GM23248 (cell line): Measurements from ENCODE around the gene WDR38. TPM values are rescaled to one million over a fixed set of nuclear protein-coding genes. Genes with fewer than 3 reads are reported as not detected.

Experiments
- DNase-seq: peaks from one replicate; pipeline ENCODE4 v3.0.0-alpha.2; 2015
- H2AFZ ChIP-seq: fragments of 200-600 bp; sonication (generic); 2 replicates; pipeline ENCODE4 v1.6.1; 2016; ENCODE audit warnings: antibody characterized with exemption
- H3F3A ChIP-seq: fragments of 200-600 bp; sonication (generic); 2 replicates; pipeline ENCODE4 v1.6.1; 2016; ENCODE audit warnings: mild to moderate bottlenecking, antibody characterized with exemption, mixed run types; ENCODE audit not compliant: insufficient read depth
- H3K27ac ChIP-seq: fragments of 200-600 bp; sonication (generic); 2 replicates; pipeline ENCODE4 v1.5.1; 2016; ENCODE audit warnings: mild to moderate bottlenecking
- H3K27me3 ChIP-seq: fragments of 200-600 bp; sonication (generic); replicated peaks from 2 replicates; pipeline ENCODE4 v1.6.1; 2016; ENCODE audit warnings: mild to moderate bottlenecking; ENCODE audit not compliant: insufficient read depth
- H3K36me3 ChIP-seq: fragments of 200-600 bp; sonication (generic); 2 replicates; pipeline ENCODE4 v1.6.1; 2016; ENCODE audit warnings: low read depth, mild to moderate bottlenecking
- H3K4me1 ChIP-seq: fragments of 200-600 bp; sonication (generic); 2 replicates; pipeline ENCODE4 v1.6.1; 2016; ENCODE audit warnings: mild to moderate bottlenecking; ENCODE audit not compliant: insufficient read depth
- H3K4me2 ChIP-seq: fragments of 200-600 bp; sonication (generic); one replicate; pipeline ENCODE4 v1.6.1; 2016; ENCODE audit warnings: mild to moderate bottlenecking; ENCODE audit not compliant: unreplicated experiment
- H3K4me3 ChIP-seq: fragments of 200-600 bp; sonication (generic); 2 replicates; pipeline ENCODE4 v1.5.1; 2016; ENCODE audit warnings: mild to moderate bottlenecking
- H3K79me2 ChIP-seq: fragments of 200-600 bp; sonication (generic); 2 replicates; pipeline ENCODE4 v1.6.1; 2016; ENCODE audit warnings: mild to moderate bottlenecking; ENCODE audit not compliant: insufficient read depth
- H3K9ac ChIP-seq: fragments of 200-600 bp; sonication (generic); 2 replicates; pipeline ENCODE4 v1.6.1; 2016; ENCODE audit warnings: mild to moderate bottlenecking
- H3K9me2 ChIP-seq: fragments of 200-600 bp; sonication (generic); 2 replicates; pipeline ENCODE4 v1.6.1; 2016; ENCODE audit warnings: mixed run types, mild to moderate bottlenecking, moderate library complexity; ENCODE audit not compliant: insufficient read depth
- H3K9me3 ChIP-seq: fragments of 200-600 bp; sonication (generic); one replicate; pipeline ENCODE4 v1.6.1; 2017; ENCODE audit warnings: low read depth
- H4K20me1 ChIP-seq: fragments of 200-600 bp; sonication (generic); 2 replicates; pipeline ENCODE4 v1.6.0; 2016; ENCODE audit not compliant: insufficient read depth
- EZH2 ChIP-seq: fragments of 200-600 bp; sonication (generic); IDR thresholded peaks from 2 replicates; pipeline ENCODE4 v1.6.1; 2018; ENCODE audit warnings: antibody characterized with exemption, mild to moderate bottlenecking; ENCODE audit not compliant: insufficient read depth, poor library complexity, severe bottlenecking
- EZH2phosphoT487 ChIP-seq: fragments of 200-600 bp; sonication (generic); IDR thresholded peaks from 2 replicates; pipeline ENCODE4 v1.6.1; 2018; ENCODE audit warnings: antibody characterized with exemption, moderate library complexity, mild to moderate bottlenecking, low read depth; ENCODE audit not compliant: insufficient read depth
- WGBS, 2 experiments: methylation state at CpG; one replicate each; pipeline ENCODE4 v1.1.6; 2015 to 2017; ENCODE audit warnings: low lambda C conversion rate in 2 of 2, low coverage in 1 of 2; ENCODE audit errors: missing lambda C conversion rate in 2 of 2; 5-methylcytosine and 5-hydroxymethylcytosine counted together
- in situ Hi-C: fragments of 300-500 bp; cut with MboI; formaldehyde crosslinking; loops from 2 replicates; pipeline ENCODE4 v1.15.0; 2020
- polyA plus RNA-seq: library from polyadenylated mRNA; unstranded; fragments of >200 nt; fragmentation: Nextera tagmentation; extraction: Ambion mirVana; gene quantifications from 2 replicates; pipeline ENCODE4 v1.2.1, GENCODE V29; 2016
- total RNA-seq: library from RNA; depleted of rRNA; stranded (reverse); fragments of >200 nt; shearing (Covaris generic); gene quantifications from 2 replicates; pipeline ENCODE4 v1.2.3, GENCODE V29; 2014

WDR38 gene
- total and polyA plus RNA-seq, 2 experiments from 2014 or later = not detected

DNA sequence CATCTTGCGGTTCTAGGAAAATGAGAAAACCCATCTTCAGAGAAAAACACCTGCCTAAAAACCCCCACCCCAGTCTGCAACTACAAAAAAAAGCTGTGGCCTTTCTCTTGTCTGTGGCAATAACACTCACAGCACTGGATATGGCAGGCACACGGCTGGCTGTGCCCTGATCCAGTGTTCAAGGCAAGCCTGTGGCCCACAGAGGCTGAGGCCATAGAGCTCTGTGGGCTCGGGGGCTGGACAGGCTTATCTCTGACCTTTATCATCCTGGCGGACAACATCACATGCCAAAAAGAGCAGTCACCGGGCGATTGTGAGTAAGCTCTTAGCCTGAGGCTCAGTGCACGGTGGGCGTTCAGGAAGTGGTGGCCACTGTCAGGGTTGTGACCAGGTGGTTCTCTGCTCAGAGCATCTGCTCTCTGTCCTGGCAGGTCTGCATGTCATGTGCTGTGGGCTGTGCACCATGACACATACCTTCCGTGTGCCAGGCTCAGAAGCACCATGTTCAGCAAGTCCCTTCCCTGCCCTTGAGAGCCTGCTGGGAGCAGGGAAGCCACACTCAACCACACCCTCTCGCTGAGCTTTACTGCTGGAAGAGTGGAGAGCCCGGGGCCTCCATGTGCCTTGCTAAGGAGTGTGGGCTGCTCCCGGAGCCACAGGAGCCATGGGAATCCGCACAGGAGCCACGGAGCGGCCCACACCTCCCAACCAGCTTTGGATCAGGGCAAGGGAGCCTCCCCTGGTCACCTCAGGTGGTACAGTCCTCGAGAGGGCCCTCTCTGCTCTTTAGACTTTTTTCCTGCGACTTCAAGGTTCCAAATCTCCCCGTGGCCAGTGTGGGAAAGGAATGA, 34.6 kb upstream of the WDR38 start:
- Histone ChIP-seq H3K4me1 (peaks cover 3% of the 10 kb centered on the region; the same call in 1 of the 2 replicates), H3K4me3 (no peak overlapping the region), H3K79me2 (no peaks in the 10 kb centered on the region), H3K4me2 (no peak overlapping the region), H3K9ac (no peak overlapping the region), H3K36me3 (no peaks in the 10 kb centered on the region), H3K27ac (no peak overlapping the region), H3K9me2 (no peaks in the 10 kb centered on the region), H3K27me3 (no peaks in the 10 kb centered on the region), H2AFZ (no peak overlapping the region), H4K20me1 (no peaks in the 10 kb centered on the region), H3K9me3 (no peaks in the 10 kb centered on the region), H3F3A (peaks cover 4% of the 10 kb centered on the region)
- TF ChIP-seq EZH2phosphoT487 (no peak), EZH2 (no peak)
- peak; percentile 69 for DNase-seq
- in situ Hi-C loops = no loop called here
- WGBS, 2 experiments = 39 to 41% methylated on average over 18 of the region's 18 CpGs

DNA sequence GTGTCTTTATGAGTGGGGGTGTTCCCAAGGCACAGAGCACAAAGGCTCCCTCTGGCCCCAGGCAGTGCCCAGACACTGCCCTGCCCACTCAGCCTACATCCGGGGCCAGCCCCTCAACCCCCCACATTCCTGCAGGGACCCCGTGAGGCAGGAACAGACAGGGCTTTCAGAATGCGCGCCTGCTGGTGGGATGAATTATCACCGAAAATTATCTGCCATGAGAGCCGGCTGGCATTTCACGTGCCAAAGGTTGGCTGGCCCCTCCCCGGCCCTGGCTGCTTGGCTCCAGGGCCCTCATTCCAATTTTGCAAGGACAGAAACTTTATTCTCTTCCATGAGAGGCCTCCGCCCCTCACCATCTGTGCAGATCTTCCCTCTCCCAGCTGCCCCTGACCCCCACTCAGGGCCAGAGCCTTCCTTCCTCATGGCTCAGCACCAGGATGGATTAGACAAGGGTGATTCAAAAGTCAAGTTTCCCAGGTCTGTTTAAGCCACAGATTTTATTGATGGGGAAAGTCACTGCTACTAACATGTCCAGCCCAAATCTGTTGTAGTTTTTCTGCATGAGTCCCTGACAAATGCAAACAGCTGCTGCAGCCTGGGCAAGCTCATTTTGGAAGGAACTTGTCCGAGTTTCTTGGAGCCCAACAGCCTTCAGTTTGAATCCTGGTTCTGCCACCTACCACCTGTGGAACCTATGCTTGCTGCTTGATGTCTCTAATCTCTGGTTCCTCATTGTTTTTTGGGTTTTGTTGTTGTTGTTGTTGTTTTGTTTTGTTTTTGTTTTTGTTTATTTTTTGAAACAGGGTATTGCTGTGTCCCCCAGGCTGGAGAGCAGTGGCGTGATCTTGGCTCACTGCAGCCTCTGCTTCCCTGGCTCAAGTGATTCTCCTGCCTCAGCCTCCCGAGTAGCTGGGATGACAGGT, 32.3 kb upstream of the WDR38 start:
- Histone ChIP-seq H3K79me2 (no peaks in the 10 kb centered on the region), H3K9ac (no peak overlapping the region), H4K20me1 (no peaks in the 10 kb centered on the region), H3K4me1 (peaks cover 3% of the 10 kb centered on the region; the same call in 1 of the 2 replicates), H3K4me2 (no peak overlapping the region), H3K27ac (no peak overlapping the region), H3F3A (peaks cover 4% of the 10 kb centered on the region), H3K36me3 (no peaks in the 10 kb centered on the region), H2AFZ (no peak overlapping the region), H3K27me3 (no peaks in the 10 kb centered on the region), H3K9me2 (no peaks in the 10 kb centered on the region), H3K4me3 (no peak overlapping the region), H3K9me3 (no peaks in the 10 kb centered on the region)
- no peak for DNase-seq
- TF ChIP-seq EZH2phosphoT487 = no peak
- TF ChIP-seq EZH2 = no peak
- 39 to 41% methylated on average over 12 of the region's 12 CpGs for WGBS, 2 experiments
- in situ Hi-C loops = no loop called here

GRCh38 chr9:124828489-124829333, 24.5 kb upstream of the WDR38 start:
- no peak for DNase-seq
- H3K27ac ChIP-seq = no peak overlapping the region
- no peak for TF ChIP-seq EZH2
- no peak for TF ChIP-seq EZH2phosphoT487
- no peaks in the 10 kb centered on the region for H3K79me2 ChIP-seq
- H3K9me2 ChIP-seq = no peaks in the 10 kb centered on the region
- H3K36me3 ChIP-seq = no peaks in the 10 kb centered on the region
- H3K4me2 ChIP-seq = no peak overlapping the region
- H4K20me1 ChIP-seq = no peaks in the 10 kb centered on the region
- peaks cover 11% of the 10 kb centered on the region for H3K4me1 ChIP-seq
- H3K4me3 ChIP-seq = no peak overlapping the region
- WGBS, 2 experiments = 51 to 60% methylated on average over 2 of the region's 2 CpGs
- H3K27me3 ChIP-seq = no peaks in the 10 kb centered on the region
- in situ Hi-C loops = no loop called here
- H3K9ac ChIP-seq = no peak overlapping the region
- no peaks in the 10 kb centered on the region for H3K9me3 ChIP-seq
- H3F3A ChIP-seq = peaks cover 3% of the 10 kb centered on the region; the same call in 1 of the 2 replicates
- H2AFZ ChIP-seq = no peak overlapping the region

- no peak overlapping the region for H3K4me2 ChIP-seq
- TF ChIP-seq EZH2 (no peak), EZH2phosphoT487 (no peak)
- no peaks in the 10 kb centered on the region for H3K79me2 ChIP-seq
- 30% methylated on average over 5 of the region's 5 CpGs for WGBS, 2 experiments
- no peaks in the 10 kb centered on the region for H3K9me2 ChIP-seq
- H3F3A ChIP-seq = peaks cover 3% of the 10 kb centered on the region; the same call in 1 of the 2 replicates
- peaks cover 13% of the 10 kb centered on the region for H3K4me1 ChIP-seq
- in situ Hi-C loops = no loop called here
- H3K27ac ChIP-seq = no peak overlapping the region
- no peak for DNase-seq
- H3K9me3 ChIP-seq = no peaks in the 10 kb centered on the region
- no peak overlapping the region for H2AFZ ChIP-seq
- no peaks in the 10 kb centered on the region for H3K27me3 ChIP-seq
- H3K9ac ChIP-seq = no peak overlapping the region
- no peaks in the 10 kb centered on the region for H3K36me3 ChIP-seq
- H4K20me1 ChIP-seq = no peaks in the 10 kb centered on the region
- H3K4me3 ChIP-seq = no peak overlapping the region
Measured at GRCh38 chr9:124829334-124829669, 24.0 kb upstream of the WDR38 start.
